Activated CD8-positive, alpha-beta memory T cell treated with anti-CD3 and anti-CD28 coated beads, Interleukin-2, amount 50 U/mL, for 48 hours (primary cell): Measurements from ENCODE around the gene MYO1G.
A peak's percentile ranks its signal among the peaks of the same experiment; 100 is the strongest.
"Not testable (repeated sequence)": the region's sequence is repeated elsewhere in the genome, so short reads cannot be mapped to it uniquely, and the experiment has no call there.

Experiments
- DNase-seq: peaks from one replicate; pipeline ENCODE4 v3.0.0-alpha.2; 2020

The MYO1G gene

GRCh38 chr7:44999245-45000092 is 20.7 kb upstream of the MYO1G start:
- DNase-seq = peak; percentile 99

GRCh38 chr7:44998153-44998871 is 19.5 kb upstream of the MYO1G start:
- DNase-seq = no peak

GRCh38 chr7:44995555-44996493 is 17.0 kb upstream of the MYO1G start:
- DNase-seq = no peak

- no peak for DNase-seq
Measured at GRCh38 chr7:44994877-44995554, 16.2 kb upstream of the MYO1G start.

- not testable (repeated sequence) for DNase-seq
Measured at GRCh38 chr7:44992004-44992795, 13.4 kb upstream of the MYO1G start.

GRCh38 chr7:44990109-44991023 is 11.6 kb upstream of the MYO1G start:
- DNase-seq = no peak

- DNase-seq = no peak
Measured at GRCh38 chr7:44989132-44989531, 10.3 kb upstream of the MYO1G start.

- DNase-seq = no peak
Measured at GRCh38 chr7:44988701-44989100, 9.9 kb upstream of the MYO1G start.

GRCh38 chr7:44987996-44988395 is 9.2 kb upstream of the MYO1G start:
- no peak for DNase-seq

- DNase-seq = no peak
Measured at GRCh38 chr7:44987457-44987856, 8.6 kb upstream of the MYO1G start.

- DNase-seq = peak; percentile 99
Measured at GRCh38 chr7:44986218-44987053, 7.6 kb upstream of the MYO1G start.

GRCh38 chr7:44985900-44986217 is 7.0 kb upstream of the MYO1G start:
- no peak for DNase-seq

- DNase-seq = peak; percentile 60
Measured at GRCh38 chr7:44985033-44985695, 6.3 kb upstream of the MYO1G start.

- DNase-seq = no peak
Measured at GRCh38 chr7:44984478-44984758, 5.6 kb upstream of the MYO1G start.

- DNase-seq = peak; percentile 67
Measured at GRCh38 chr7:44983742-44984477, 5.1 kb upstream of the MYO1G start.

GRCh38 chr7:44982970-44983369 is 4.2 kb upstream of the MYO1G start:
- peak; percentile 57 for DNase-seq

GRCh38 chr7:44982535-44982923 is 3.7 kb upstream of the MYO1G start:
- DNase-seq = peak; percentile 63

GRCh38 chr7:44981035-44981706 is 2.4 kb upstream of the MYO1G start:
- peak; percentile 84 for DNase-seq
